Tibial nerve (tissue), 4 donors: ENCODE measurements around the gene KASH5.

Experiments used
- CTCF ChIP-seq, 5 experiments: fragments of 200-600 bp in 3 of 5; fragments of 450-650 bp in 2 of 5; sonication (generic) in 3 of 5; IDR thresholded peaks; one replicate each; pipeline ENCODE4 v1.5.1; 2016 to 2019; ENCODE audit warnings: antibody characterized with exemption in 5 of 5, mild to moderate bottlenecking in 3 of 5, moderate library complexity in 2 of 5
- EP300 ChIP-seq, 2 donors: sonication (generic); formaldehyde crosslinking; IDR thresholded peaks; one replicate each; pipeline ENCODE4 v1.6.1; 2017; ENCODE audit warnings: antibody characterized with exemption in 2 of 2, mild to moderate bottlenecking in 1 of 2
- POLR2A ChIP-seq, 2 donors: fragments of 450-650 bp; IDR thresholded peaks; one replicate each; pipeline ENCODE4 v1.6.1; 2017; ENCODE audit warnings: antibody characterized with exemption in 2 of 2, mild to moderate bottlenecking in 2 of 2, moderate library complexity in 2 of 2

- TF ChIP-seq CTCF (IDR thresholded peaks at IDR 0.05) (no peak), POLR2A (IDR thresholded peaks at IDR 0.05) (no peak), EP300 (IDR thresholded peaks at IDR 0.05) (no peak)
Measured at GRCh38 chr19:49398001-49398615, 10.1 kb downstream of the KASH5 start.
